Natural killer cell (primary cell): Measurements from ENCODE around the gene PHF3. TPM values are rescaled to one million over a fixed set of nuclear protein-coding genes. Genes with fewer than 3 reads are reported as not detected.
A peak's percentile ranks its signal among the peaks of the same experiment; 100 is the strongest.

ENCODE experiments used
- ATAC-seq, 3 donors: fragments of 150-1000 bp in 2 of 3; fragments of 200-7000 bp in 1 of 3; cut with Tn5 transposase; 1 replicate in 1 of 3; 2 replicates in 2 of 3; pipeline ENCODE4 v1.10.0; 2021; ENCODE audit warnings: mild to moderate bottlenecking in 2 of 3, moderate library complexity in 2 of 3
- DNase-seq, 2 donors: peaks; one replicate each; pipeline versions ENCODE4 v3.0.0 to v3.0.0-alpha.2; 2013 to 2021; ENCODE audit warnings: mixed read lengths in 1 of 2
- H3K27ac ChIP-seq: one replicate; pipeline ENCODE4 v1.5.1; 2013; ENCODE audit warnings: mild to moderate bottlenecking, low read length
- H3K27me3 ChIP-seq: one replicate; pipeline ENCODE4 v1.6.1; 2013; ENCODE audit warnings: low read length; ENCODE audit not compliant: control insufficient read depth, insufficient read depth
- H3K36me3 ChIP-seq: one replicate; pipeline ENCODE4 v1.6.1; 2013; ENCODE audit warnings: low read length; ENCODE audit not compliant: control insufficient read depth, insufficient read depth
- H3K4me1 ChIP-seq: one replicate; pipeline ENCODE4 v1.6.1; 2013; ENCODE audit warnings: low read length; ENCODE audit not compliant: control insufficient read depth, insufficient read depth
- H3K4me3 ChIP-seq: one replicate; pipeline ENCODE4 v1.5.1; 2013; ENCODE audit warnings: low read length
- H3K9me3 ChIP-seq: one replicate; pipeline ENCODE4 v1.6.1; 2013; ENCODE audit warnings: low read length; ENCODE audit not compliant: control insufficient read depth, insufficient read depth
- H3K27ac Mint-ChIP-seq, 2 donors: one replicate each; pipeline ENCODE4 v1.8.0; 2022; ENCODE audit warnings: mild to moderate bottlenecking in 2 of 2, mixed read lengths in 2 of 2, moderate library complexity in 1 of 2
- H3K27me3 Mint-ChIP-seq, 2 donors: one replicate each; pipeline ENCODE4 v1.8.0; 2022; ENCODE audit warnings: low read depth in 2 of 2, mixed read lengths in 2 of 2
- H3K36me3 Mint-ChIP-seq: one replicate; pipeline ENCODE4 v1.8.0; 2022; ENCODE audit warnings: mixed read lengths
- H3K4me1 Mint-ChIP-seq, 2 donors: one replicate each; pipeline ENCODE4 v1.8.0; 2022; ENCODE audit warnings: mixed read lengths in 2 of 2
- H3K4me3 Mint-ChIP-seq: one replicate; pipeline ENCODE4 v1.8.0; 2022; ENCODE audit warnings: mild to moderate bottlenecking, moderate library complexity, mixed read lengths
- H3K9me3 Mint-ChIP-seq, 2 donors: one replicate each; pipeline ENCODE4 v1.8.0; 2022; ENCODE audit warnings: mixed read lengths in 2 of 2
- WGBS: methylation state at CpG from one replicate; pipeline ENCODE4 v1.1.7; 2013; ENCODE audit warnings: missing lambda C conversion rate; ENCODE audit not compliant: insufficient coverage; 5-methylcytosine and 5-hydroxymethylcytosine counted together
- intact Hi-C: fragments of 100-400 bp; cut with micrococcal nuclease; formaldehyde crosslinking; loops from one replicate; pipeline ENCODE4 v1.14.2; 2022
- total RNA-seq, 4 donors: library from RNA; stranded (reverse); fragments of 120-200 nt in 1 of 4; gene quantifications; one replicate each; pipeline versions ENCODE4 v1.2.3 to v1.2.4, GENCODE V29; 2013 to 2022
- TF ChIP-seq, protein P1 (sequence below): fragments of 200-600 bp; IDR thresholded peaks from one replicate; pipeline ENCODE4 v1.8.0; 2022; ENCODE audit warnings: antibody characterized with exemption

PHF3 gene
- total RNA-seq, 3 donors from 2014 or later (not counting 1 experiment from before 2014, with no cell fraction given), result 80.2 to 84.4 (median 84.0) TPM

DNA sequence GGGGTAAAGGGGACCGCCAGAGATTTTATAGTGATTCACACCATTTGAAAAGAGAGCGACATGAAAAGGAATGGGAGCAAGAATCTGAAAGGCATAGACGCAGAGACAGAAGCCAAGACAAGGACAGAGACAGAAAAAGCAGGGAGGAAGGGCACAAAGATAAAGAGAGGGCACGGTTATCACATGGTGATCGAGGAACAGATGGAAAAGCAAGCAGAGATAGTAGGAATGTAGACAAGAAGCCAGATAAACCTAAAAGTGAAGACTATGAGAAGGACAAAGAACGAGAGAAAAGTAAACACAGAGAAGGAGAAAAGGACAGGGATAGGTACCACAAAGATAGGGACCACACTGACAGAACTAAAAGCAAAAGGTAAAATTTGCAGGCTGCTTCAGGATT lies 77.7 kb downstream of the PHF3 start:
- ATAC-seq (no peak), DNase-seq (no peak)
- intact Hi-C loops, result no loop called here
- Histone ChIP-seq H3K36me3 (peaks cover 46% of the 10 kb centered on the region), H3K4me1 (no peaks in the 10 kb centered on the region), H3K9me3 (no peaks in the 10 kb centered on the region), H3K27me3 (no peaks in the 10 kb centered on the region), H3K27ac (no peak overlapping the region), H3K4me3 (no peak overlapping the region)
- H3K27ac Mint-ChIP-seq, result no peak overlapping the region
- H3K36me3 Mint-ChIP-seq, result peaks cover 16% of the 10 kb centered on the region
- no peaks in the 10 kb centered on the region for H3K27me3 Mint-ChIP-seq
- TF ChIP-seq, protein P1, sequence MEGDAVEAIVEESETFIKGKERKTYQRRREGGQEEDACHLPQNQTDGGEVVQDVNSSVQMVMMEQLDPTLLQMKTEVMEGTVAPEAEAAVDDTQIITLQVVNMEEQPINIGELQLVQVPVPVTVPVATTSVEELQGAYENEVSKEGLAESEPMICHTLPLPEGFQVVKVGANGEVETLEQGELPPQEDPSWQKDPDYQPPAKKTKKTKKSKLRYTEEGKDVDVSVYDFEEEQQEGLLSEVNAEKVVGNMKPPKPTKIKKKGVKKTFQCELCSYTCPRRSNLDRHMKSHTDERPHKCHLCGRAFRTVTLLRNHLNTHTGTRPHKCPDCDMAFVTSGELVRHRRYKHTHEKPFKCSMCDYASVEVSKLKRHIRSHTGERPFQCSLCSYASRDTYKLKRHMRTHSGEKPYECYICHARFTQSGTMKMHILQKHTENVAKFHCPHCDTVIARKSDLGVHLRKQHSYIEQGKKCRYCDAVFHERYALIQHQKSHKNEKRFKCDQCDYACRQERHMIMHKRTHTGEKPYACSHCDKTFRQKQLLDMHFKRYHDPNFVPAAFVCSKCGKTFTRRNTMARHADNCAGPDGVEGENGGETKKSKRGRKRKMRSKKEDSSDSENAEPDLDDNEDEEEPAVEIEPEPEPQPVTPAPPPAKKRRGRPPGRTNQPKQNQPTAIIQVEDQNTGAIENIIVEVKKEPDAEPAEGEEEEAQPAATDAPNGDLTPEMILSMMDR, result no peak
- H3K4me1 Mint-ChIP-seq, result peaks cover 0 to 6% of the 10 kb centered on the region in 2 donors
- no peaks in the 10 kb centered on the region for H3K9me3 Mint-ChIP-seq
- 98% methylated on average over 6 of the region's 6 CpGs for WGBS
- H3K4me3 Mint-ChIP-seq, result no peak overlapping the region

DNA sequence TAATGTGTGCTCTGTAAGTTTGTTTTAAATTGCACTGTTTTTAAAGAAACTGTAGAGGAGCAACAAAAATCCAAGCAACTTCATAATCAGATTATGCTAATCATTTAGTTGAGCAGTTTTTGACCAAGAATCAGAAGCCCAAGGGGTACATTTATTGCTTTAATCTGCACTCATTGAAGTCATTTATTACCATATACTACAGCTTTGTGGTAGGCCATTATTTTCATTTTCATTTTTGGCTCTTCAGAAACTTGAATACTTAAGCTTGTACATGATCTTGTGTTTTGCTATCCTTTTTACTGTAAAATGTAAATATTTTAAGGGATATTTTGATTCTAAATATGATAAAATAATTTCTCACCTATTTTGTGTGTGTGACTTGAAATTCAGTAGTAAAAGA lies 78.5 kb downstream of the PHF3 start:
- TF ChIP-seq, protein P1, result no peak
- ATAC-seq (no peak), DNase-seq (no peak)
- Histone ChIP-seq H3K9me3 (no peaks in the 10 kb centered on the region), H3K36me3 (peaks cover 45% of the 10 kb centered on the region), H3K4me3 (no peak overlapping the region), H3K4me1 (no peaks in the 10 kb centered on the region), H3K27me3 (no peaks in the 10 kb centered on the region), H3K27ac (no peak overlapping the region)
- Mint-ChIP-seq H3K27ac (no peak overlapping the region), H3K9me3 (no peaks in the 10 kb centered on the region), H3K4me3 (no peak overlapping the region), H3K36me3 (peaks cover 16% of the 10 kb centered on the region), H3K4me1 (peaks cover 0 to 6% of the 10 kb centered on the region in 2 donors), H3K27me3 (no peaks in the 10 kb centered on the region)
- intact Hi-C loops, result no loop called here

DNA sequence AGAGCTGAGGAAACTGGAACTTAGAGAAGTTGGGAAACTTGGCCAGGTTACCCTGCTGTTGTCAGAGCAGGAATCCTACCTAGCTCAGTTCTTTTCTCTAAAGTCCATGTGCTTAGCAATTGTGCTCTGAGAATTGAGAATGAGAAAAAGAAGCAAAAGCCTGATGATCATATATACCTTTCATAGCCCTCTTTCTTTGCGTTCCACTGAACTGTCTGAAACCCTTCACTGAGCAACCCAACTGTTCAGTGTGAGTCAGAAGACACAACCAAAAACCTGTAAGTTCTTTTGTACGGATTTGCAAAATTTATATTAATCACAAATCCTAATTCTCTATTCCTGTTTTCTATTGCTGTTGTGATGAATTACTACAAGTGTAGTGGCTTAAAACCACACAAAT lies 80.6 kb downstream of the PHF3 start:
- no peak for ATAC-seq
- TF ChIP-seq, protein P1, result no peak
- Histone ChIP-seq H3K9me3 (no peaks in the 10 kb centered on the region), H3K27me3 (no peaks in the 10 kb centered on the region), H3K4me3 (no peak overlapping the region), H3K27ac (no peak overlapping the region), H3K4me1 (no peaks in the 10 kb centered on the region), H3K36me3 (peaks cover 25% of the 10 kb centered on the region)
- H3K4me3 Mint-ChIP-seq, result no peak overlapping the region
- peak overlapping the region in 1 of 2 donors; percentile 40 for H3K27ac Mint-ChIP-seq
- peaks cover 0 to 6% of the 10 kb centered on the region in 2 donors for H3K4me1 Mint-ChIP-seq
- intact Hi-C loops, result no loop called here
- H3K27me3 Mint-ChIP-seq, result no peaks in the 10 kb centered on the region
- no peaks in the 10 kb centered on the region for H3K9me3 Mint-ChIP-seq
- peaks cover 16% of the 10 kb centered on the region for H3K36me3 Mint-ChIP-seq
- 100% methylated on average over 1 of the region's 2 CpGs for WGBS
- DNase-seq, result no peak

DNA sequence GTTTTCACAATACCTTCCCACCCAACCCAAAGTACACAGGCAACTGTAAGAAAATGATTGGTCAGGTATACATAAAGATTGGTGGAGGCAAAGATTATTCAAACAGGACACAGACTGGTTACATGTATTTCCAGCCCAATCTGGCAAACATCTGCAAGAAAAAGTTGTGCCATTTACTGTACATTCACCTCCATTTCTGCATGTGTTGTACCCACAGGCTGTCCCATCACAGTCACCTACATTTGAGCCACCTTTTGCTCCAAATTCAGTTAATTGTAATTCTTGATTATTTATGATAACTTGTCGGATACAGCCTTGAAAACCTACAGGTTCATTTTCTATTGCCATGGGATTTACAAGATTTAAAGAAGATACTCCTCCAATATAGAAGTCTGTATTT lies 85.6 kb downstream of the PHF3 start:
- ATAC-seq (no peak), DNase-seq (no peak)
- peaks cover 0 to 10% of the 10 kb centered on the region in 2 donors for H3K4me1 Mint-ChIP-seq
- Histone ChIP-seq H3K36me3 (no peaks in the 10 kb centered on the region), H3K9me3 (no peaks in the 10 kb centered on the region), H3K27ac (no peak overlapping the region), H3K27me3 (no peaks in the 10 kb centered on the region), H3K4me3 (no peak overlapping the region), H3K4me1 (no peaks in the 10 kb centered on the region)
- H3K9me3 Mint-ChIP-seq, result no peaks in the 10 kb centered on the region
- no CpG with 5 or more reads among the region's 1 CpG for WGBS
- no peak overlapping the region for H3K4me3 Mint-ChIP-seq
- H3K36me3 Mint-ChIP-seq, result no peaks in the 10 kb centered on the region
- no peak overlapping the region for H3K27ac Mint-ChIP-seq
- no peaks in the 10 kb centered on the region for H3K27me3 Mint-ChIP-seq
- TF ChIP-seq, protein P1, result no peak
- intact Hi-C loops, result no loop called here
